Activated CD4-positive, alpha-beta T cell treated with anti-CD3 and anti-CD28 coated beads, Interleukin-2, amount 50 U/mL, for 24 hours (primary cell): ENCODE results near the gene STX5.
"Not testable (repeated sequence)": the region's sequence is repeated elsewhere in the genome, so short reads cannot be mapped to it uniquely, and the experiment has no call there.

Source experiments
- DNase-seq, 2 donors: peaks; one replicate each; pipeline ENCODE4 v3.0.0-alpha.2; 2020; ENCODE audit warnings: low read depth in 1 of 2, low spot score in 1 of 2

STX5 gene

GRCh38 chr11:62854013-62854824, 22.4 kb upstream of the STX5 start:
- no peak for DNase-seq

DNA sequence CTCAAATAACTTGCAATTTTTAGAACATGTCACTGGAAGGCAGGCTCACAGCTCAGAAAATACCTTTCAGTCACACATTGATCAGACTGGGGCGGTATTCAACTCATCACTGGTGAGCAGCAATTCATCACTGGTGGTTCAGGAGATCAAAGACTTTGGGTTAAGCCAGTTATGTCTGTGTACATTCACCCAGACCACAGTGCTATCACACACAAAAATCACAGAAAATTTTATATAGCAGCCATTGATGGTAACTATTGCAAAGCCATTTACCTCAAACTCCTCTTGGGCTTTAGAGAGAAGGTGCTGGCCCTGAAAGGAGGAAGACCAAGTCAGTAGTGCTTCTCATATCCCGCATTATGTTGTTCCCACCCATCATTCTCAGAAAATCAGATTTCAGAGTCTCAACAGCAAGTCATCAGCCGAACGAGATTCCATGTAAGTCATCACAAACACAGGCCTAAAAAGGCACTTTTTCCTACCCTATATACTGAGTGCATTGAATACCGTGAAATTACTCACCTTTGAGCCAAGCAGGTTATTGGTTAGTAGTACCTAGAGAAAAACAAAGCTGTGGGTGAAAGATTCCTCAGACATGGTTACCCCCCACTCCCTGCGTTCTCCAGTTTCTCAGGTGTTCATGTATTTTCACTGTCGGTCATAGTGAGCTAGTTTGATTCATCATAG, 21.6 kb upstream of the STX5 start:
- DNase-seq, result no peak

- no peak for DNase-seq
These were observed 20.8 kb upstream of the STX5 start for GRCh38 chr11:62852523-62853188.

DNA sequence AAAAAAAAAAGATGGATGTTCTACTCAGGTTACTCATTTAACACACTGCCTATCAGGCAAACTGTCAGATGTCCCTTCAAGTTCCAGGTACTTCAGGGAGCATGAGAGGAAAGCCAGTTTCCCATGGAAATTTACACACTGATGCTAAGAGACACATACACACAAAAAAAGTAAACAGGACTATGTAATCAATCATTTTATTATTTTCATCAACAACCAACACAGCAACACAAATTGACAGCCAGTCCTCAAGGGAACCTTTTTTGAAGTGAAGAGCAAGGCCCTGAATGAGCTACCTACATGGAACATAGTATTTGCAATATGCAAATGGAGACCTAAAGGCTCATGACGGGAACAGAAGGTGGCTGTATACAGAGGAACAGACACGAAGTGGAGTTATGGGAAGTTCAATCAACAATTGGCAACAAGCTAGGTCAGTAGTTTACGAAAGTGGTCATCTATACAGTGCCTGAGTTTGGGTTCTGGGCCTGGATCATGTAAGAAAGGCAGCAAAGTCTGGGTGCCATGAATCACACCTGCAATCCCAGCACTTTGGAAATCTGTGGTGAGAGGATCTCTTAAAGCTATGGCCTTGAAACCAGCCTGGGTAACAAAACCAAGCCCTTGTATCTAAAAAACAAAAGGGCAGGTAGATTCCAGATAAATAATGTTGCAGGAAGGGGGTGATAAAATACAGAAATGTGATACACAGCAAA, 20.1 kb upstream of the STX5 start:
- no peak for DNase-seq

- no peak for DNase-seq
These were observed 19.3 kb upstream of the STX5 start for GRCh38 chr11:62850911-62851806.

GRCh38 chr11:62847767-62848314, 16.0 kb upstream of the STX5 start:
- DNase-seq, result no peak

GRCh38 chr11:62846177-62846576, 14.3 kb upstream of the STX5 start:
- no peak for DNase-seq

GRCh38 chr11:62844154-62844553, 12.3 kb upstream of the STX5 start:
- DNase-seq, result no peak

DNA sequence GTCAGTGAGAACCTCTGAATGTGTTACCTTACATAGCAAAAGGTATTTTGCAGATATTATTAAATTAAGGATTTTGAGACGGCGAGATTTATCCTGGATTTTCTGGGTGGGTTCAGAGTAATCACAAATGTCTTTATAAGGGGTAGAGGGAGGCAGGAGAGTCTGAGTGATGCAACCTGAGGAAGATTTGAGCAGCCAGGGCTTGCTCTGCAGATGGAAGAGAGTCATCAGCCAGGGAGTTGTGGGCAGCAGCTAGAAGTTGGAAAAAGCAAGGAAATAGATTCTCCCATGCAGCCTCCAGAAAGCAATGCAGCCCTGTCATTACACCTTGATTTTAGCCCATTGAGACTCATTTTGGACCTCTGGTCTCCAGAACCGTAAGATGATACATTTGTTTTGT, 11.6 kb upstream of the STX5 start:
- no peak for DNase-seq

- DNase-seq, result not testable (repeated sequence)
These were observed 11.0 kb upstream of the STX5 start for GRCh38 chr11:62842891-62843290.

- DNase-seq, result peak in 1 of 2 donors; percentile 30
These were observed 10.4 kb upstream of the STX5 start for GRCh38 chr11:62842171-62842741.

DNA sequence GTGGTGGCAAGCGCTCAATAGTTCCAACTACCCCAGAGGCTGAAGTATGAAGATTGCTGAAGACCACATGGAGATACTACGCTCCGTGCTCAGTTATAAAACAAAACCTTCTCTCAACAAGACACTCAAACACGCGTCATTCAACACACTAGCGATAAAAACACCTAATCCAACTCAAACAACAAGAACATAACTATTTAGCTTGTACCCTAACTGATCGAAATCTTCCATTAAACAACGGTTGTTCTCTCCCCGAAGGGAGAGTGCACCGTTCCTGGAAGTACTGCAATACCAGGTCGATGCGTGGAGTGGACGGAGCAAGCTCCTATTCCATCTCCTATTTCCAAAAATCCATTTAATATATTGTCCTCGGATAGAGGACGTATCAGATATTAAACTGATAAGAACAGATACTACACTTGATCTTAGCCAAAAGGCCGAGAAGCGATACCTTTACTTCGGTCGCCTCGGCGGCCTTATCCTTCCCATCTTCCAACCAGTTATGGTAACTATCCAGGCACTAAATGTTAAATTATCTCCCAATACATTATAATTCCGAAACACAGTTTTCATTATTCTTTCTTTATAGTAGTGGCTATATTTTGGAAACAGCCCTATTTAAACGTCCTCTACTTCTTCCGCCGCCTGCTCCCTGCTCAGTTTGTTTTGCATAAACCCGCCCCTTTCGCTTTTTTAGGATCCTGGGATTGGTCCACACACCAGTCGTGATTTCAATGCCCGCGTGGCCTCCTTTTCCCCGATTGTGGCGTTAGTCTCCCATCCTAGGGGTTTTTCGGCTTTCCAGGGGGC, 9.7 kb upstream of the STX5 start:
- peak; percentile 89 to 90 for DNase-seq

- peak; percentile 69 to 88 for DNase-seq
These were observed 9.0 kb upstream of the STX5 start for GRCh38 chr11:62840721-62841360.

DNA sequence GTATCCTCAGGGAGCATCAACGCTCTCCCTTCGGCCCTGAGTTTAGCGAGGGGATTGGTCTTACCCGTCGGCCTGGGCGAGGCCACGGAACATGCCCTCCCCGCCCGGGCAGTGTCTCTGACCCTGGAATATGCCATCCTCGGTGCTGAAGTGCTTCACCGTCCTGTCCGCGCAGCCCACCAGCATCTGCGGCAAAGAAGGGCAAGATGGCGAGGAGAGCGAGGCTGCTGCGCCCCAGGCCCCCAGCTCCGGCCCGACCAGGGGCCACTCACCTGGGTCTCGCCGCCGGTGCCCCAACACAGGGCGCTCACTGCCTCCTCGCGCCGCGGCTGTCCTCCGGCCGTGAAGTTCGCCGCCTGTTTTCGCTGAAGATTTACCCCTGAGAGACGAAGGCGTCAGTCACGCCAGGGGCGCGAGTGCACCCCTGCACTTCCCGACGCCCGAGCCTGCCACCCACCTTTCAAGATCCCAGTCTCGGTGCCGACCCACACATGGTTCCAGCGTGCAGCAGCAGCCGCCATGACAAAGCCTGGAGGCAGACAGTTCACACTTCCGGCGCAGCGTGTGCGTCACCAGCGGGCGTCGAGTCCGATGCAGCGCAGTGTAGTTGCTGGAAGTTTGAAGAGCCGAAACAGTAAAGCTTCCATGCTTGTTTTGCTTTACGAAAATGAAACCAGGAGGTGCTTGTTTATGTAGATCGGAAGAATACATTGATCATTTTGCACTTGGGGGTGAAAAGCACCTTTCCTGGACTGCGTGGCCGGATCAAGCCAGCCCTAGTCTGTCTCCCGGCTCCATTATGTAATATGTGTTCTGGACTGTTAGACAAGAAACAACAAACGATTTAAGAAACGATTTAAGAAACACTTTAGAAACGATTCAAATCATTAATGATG, 7.4 kb upstream of the STX5 start, which contains the start of gene WDR74:
TSS of gene WDR74 (minus strand) at position 541 of the 896 bp plus-strand sequence. CDS start at position 521, 20 bp downstream.
- peak; percentile 74 to 90 for DNase-seq

- DNase-seq, result no peak
These were observed 3.5 kb upstream of the STX5 start for GRCh38 chr11:62835336-62835735.

- no peak for DNase-seq
These were observed 734 bp upstream of the STX5 start, which contains the start of gene TEX54 for GRCh38 chr11:62832336-62833234. Gene TEX54, minus strand, starts transcription at chr11:62832841.
